ENCODE results near the gene LRBA.

The LRBA gene

GRCh38 chr4:150395872-150396271 lies 619.2 kb downstream of the LRBA start:
- H2AFZ ChIP-seq (ENCODE audit: low read length), result no peak overlapping the region
- no peak overlapping the region for H3K4me2 ChIP-seq (ENCODE audit: low read length)
- no peak for TF ChIP-seq EZH2 (IDR thresholded peaks at IDR 0.05; ENCODE audit: borderline replicate concordance, low read length)
- TF ChIP-seq CTCF (IDR thresholded peaks at IDR 0.05; ENCODE audit: low read length), result no peak
- no peak overlapping the region for H3K4me3 ChIP-seq (ENCODE audit: low read depth, low read length, poor library complexity, severe bottlenecking)
- H3K27me3 ChIP-seq (ENCODE audit: insufficient read depth, low read length), result no peaks in the 10 kb centered on the region
- no peak overlapping the region for H3K27ac ChIP-seq (ENCODE audit: low read depth, low read length, poor library complexity, severe bottlenecking)
- no peaks in the 10 kb centered on the region; the same call in 1 of the 2 replicates for H3K9me3 ChIP-seq (ENCODE audit: low read length)
- H3K4me1 ChIP-seq (ENCODE audit: insufficient read depth, low read length, severe bottlenecking), result no peaks in the 10 kb centered on the region
- H3K36me3 ChIP-seq (ENCODE audit: insufficient read depth, low read length), result no peaks in the 10 kb centered on the region
- H3K9ac ChIP-seq (ENCODE audit: low read length), result no peak overlapping the region
- H3K9me2 ChIP-seq (ENCODE audit: low read depth, low read length), result no peaks in the 10 kb centered on the region
- H3F3A ChIP-seq (ENCODE audit: insufficient read depth, low read length), result no peaks in the 10 kb centered on the region
- no peaks in the 10 kb centered on the region for H3K79me2 ChIP-seq (ENCODE audit: insufficient read depth, low read length)
- no peaks in the 10 kb centered on the region for H4K20me1 ChIP-seq (ENCODE audit: insufficient read depth, low read length)

- no peaks in the 10 kb centered on the region for H4K20me1 ChIP-seq (ENCODE audit: insufficient read depth, low read length)
- H3K27me3 ChIP-seq (ENCODE audit: insufficient read depth, low read length), result no peaks in the 10 kb centered on the region
- TF ChIP-seq EZH2 (IDR thresholded peaks at IDR 0.05; ENCODE audit: borderline replicate concordance, low read length) (no peak), CTCF (IDR thresholded peaks at IDR 0.05; ENCODE audit: low read length) (no peak)
- H3K9ac ChIP-seq (ENCODE audit: low read length), result no peak overlapping the region
- no peak overlapping the region for H3K27ac ChIP-seq (ENCODE audit: low read depth, low read length, poor library complexity, severe bottlenecking)
- no peak overlapping the region for H2AFZ ChIP-seq (ENCODE audit: low read length)
- no peaks in the 10 kb centered on the region for H3K36me3 ChIP-seq (ENCODE audit: insufficient read depth, low read length)
- no peak overlapping the region for H3K4me2 ChIP-seq (ENCODE audit: low read length)
- H3K79me2 ChIP-seq (ENCODE audit: insufficient read depth, low read length), result no peaks in the 10 kb centered on the region
- H3K4me1 ChIP-seq (ENCODE audit: insufficient read depth, low read length, severe bottlenecking), result no peaks in the 10 kb centered on the region
- H3K9me3 ChIP-seq (ENCODE audit: low read length), result no peaks in the 10 kb centered on the region; the same call in 1 of the 2 replicates
- no peaks in the 10 kb centered on the region for H3F3A ChIP-seq (ENCODE audit: insufficient read depth, low read length)
- no peaks in the 10 kb centered on the region for H3K9me2 ChIP-seq (ENCODE audit: low read depth, low read length)
- no peak overlapping the region for H3K4me3 ChIP-seq (ENCODE audit: low read depth, low read length, poor library complexity, severe bottlenecking)
Observed at GRCh38 chr4:150394046-150394445, 621.0 kb downstream of the LRBA start.

- Histone ChIP-seq H3K27me3 (ENCODE audit: insufficient read depth, low read length) (no peaks in the 10 kb centered on the region), H3K9me2 (ENCODE audit: low read depth, low read length) (no peaks in the 10 kb centered on the region), H4K20me1 (ENCODE audit: insufficient read depth, low read length) (no peaks in the 10 kb centered on the region), H3K4me2 (ENCODE audit: low read length) (no peak overlapping the region), H3K36me3 (ENCODE audit: insufficient read depth, low read length) (no peaks in the 10 kb centered on the region), H2AFZ (ENCODE audit: low read length) (no peak overlapping the region), H3K27ac (ENCODE audit: low read depth, low read length, poor library complexity, severe bottlenecking) (no peak overlapping the region), H3F3A (ENCODE audit: insufficient read depth, low read length) (no peaks in the 10 kb centered on the region; the same call in 1 of the 2 replicates), H3K9ac (ENCODE audit: low read length) (no peak overlapping the region), H3K4me1 (ENCODE audit: insufficient read depth, low read length, severe bottlenecking) (no peaks in the 10 kb centered on the region), H3K9me3 (ENCODE audit: low read length) (no peaks in the 10 kb centered on the region; the same call in 1 of the 2 replicates), H3K4me3 (ENCODE audit: low read depth, low read length, poor library complexity, severe bottlenecking) (no peak overlapping the region), H3K79me2 (ENCODE audit: insufficient read depth, low read length) (no peaks in the 10 kb centered on the region)
- TF ChIP-seq CTCF (IDR thresholded peaks at IDR 0.05; ENCODE audit: low read length), result no peak
- no peak for TF ChIP-seq EZH2 (IDR thresholded peaks at IDR 0.05; ENCODE audit: borderline replicate concordance, low read length)
Observed at GRCh38 chr4:150391052-150391451, 624.0 kb downstream of the LRBA start.

All from OCI-LY1 (cell line).